IPS-NIHi11 (cell line): ENCODE results near the gene WDR7.
"Not testable (repeated sequence)": the region's sequence is repeated elsewhere in the genome, so short reads cannot be mapped to it uniquely, and the experiment has no call there.

Experiments used
- DNase-seq: peaks from one replicate; pipeline ENCODE4 v3.0.0; 2012; ENCODE audit warnings: mixed read lengths, low spot score

The WDR7 gene

GRCh38 chr18:56654280-56654679 lies 3.1 kb downstream of the WDR7 start:
- not testable (repeated sequence) for DNase-seq

- no peak for DNase-seq
These were observed 7.1 kb downstream of the WDR7 start for GRCh38 chr18:56658261-56658660.

GRCh38 chr18:56659111-56659510 lies 8.0 kb downstream of the WDR7 start:
- no peak for DNase-seq

GRCh38 chr18:56660655-56661054 lies 9.5 kb downstream of the WDR7 start:
- DNase-seq, result no peak

- DNase-seq, result no peak
These were observed 10.4 kb downstream of the WDR7 start for GRCh38 chr18:56661360-56662062.

GRCh38 chr18:56662063-56662408 lies 10.9 kb downstream of the WDR7 start:
- DNase-seq, result no peak

GRCh38 chr18:56662502-56662901 lies 11.3 kb downstream of the WDR7 start:
- DNase-seq, result no peak

GRCh38 chr18:56662902-56663301 lies 11.7 kb downstream of the WDR7 start:
- DNase-seq, result no peak

GRCh38 chr18:56672391-56672790 lies 21.2 kb downstream of the WDR7 start:
- DNase-seq, result no peak

- no peak for DNase-seq
These were observed 21.8 kb downstream of the WDR7 start for GRCh38 chr18:56672981-56673380.

GRCh38 chr18:56676639-56677038 lies 25.5 kb downstream of the WDR7 start:
- no peak for DNase-seq

- no peak for DNase-seq
These were observed 27.8 kb downstream of the WDR7 start for GRCh38 chr18:56678836-56679565.

GRCh38 chr18:56684277-56684676 lies 33.1 kb downstream of the WDR7 start:
- DNase-seq, result no peak

GRCh38 chr18:56691530-56691929 lies 40.4 kb downstream of the WDR7 start:
- no peak for DNase-seq

- no peak for DNase-seq
These were observed 45.8 kb downstream of the WDR7 start for GRCh38 chr18:56696966-56697365.

GRCh38 chr18:56702946-56703345 lies 51.8 kb downstream of the WDR7 start:
- DNase-seq, result peak; percentile 30

GRCh38 chr18:56709463-56709862 lies 58.3 kb downstream of the WDR7 start:
- peak; percentile 22 for DNase-seq

- DNase-seq, result no peak
These were observed 60.7 kb downstream of the WDR7 start for GRCh38 chr18:56711708-56712445.

- DNase-seq, result no peak
These were observed 61.6 kb downstream of the WDR7 start for GRCh38 chr18:56712761-56713160.

- DNase-seq, result no peak
These were observed 64.0 kb downstream of the WDR7 start for GRCh38 chr18:56715121-56715520.

GRCh38 chr18:56716692-56717146 lies 65.6 kb downstream of the WDR7 start:
- DNase-seq, result no peak

- DNase-seq, result no peak
These were observed 69.9 kb downstream of the WDR7 start for GRCh38 chr18:56721031-56721430.

GRCh38 chr18:56721491-56721890 lies 70.3 kb downstream of the WDR7 start:
- no peak for DNase-seq
